HG02759 (cell line): ENCODE results near the gene DLGAP1.

Experiments
- ATAC-seq: cut with Tn5 transposase; IDR thresholded peaks from one replicate; pipeline ENCODE4 v1.9.1; 2021; ENCODE audit warnings: mild to moderate bottlenecking, moderate library complexity; ENCODE audit not compliant: unreplicated experiment

The DLGAP1 gene

DNA sequence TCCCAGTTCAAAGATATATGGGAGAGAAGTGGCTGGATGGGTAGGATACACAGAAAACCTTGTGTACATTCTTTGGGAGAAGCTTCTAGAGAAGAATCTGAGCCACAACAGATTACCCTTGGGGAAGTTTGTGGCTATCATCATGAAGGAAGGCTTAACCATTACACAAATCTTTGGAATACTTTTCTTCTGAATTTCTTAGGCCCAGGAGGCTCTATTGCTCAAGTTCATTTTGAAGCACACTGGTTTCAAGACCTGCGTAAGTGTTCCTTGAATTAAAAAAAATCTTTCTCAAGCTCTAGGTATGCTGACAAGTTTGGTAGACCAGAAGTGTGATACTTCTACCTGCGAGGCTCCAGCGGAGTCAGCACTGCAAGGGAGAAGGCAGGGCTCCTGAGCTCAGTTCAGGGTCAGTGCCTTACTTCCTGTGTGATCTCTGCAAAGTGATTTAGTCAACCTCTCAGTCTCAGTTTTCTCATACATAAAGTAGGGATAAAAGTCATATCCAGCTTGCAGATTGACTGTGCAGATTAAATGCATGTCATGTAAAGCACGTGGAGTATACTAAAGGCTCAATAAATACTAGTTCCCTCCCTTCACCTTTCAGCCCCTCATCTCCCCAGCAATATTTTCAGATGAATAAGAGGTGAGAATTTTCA is 438.6 kb downstream of the DLGAP1 start:
- ATAC-seq: no peak

DNA sequence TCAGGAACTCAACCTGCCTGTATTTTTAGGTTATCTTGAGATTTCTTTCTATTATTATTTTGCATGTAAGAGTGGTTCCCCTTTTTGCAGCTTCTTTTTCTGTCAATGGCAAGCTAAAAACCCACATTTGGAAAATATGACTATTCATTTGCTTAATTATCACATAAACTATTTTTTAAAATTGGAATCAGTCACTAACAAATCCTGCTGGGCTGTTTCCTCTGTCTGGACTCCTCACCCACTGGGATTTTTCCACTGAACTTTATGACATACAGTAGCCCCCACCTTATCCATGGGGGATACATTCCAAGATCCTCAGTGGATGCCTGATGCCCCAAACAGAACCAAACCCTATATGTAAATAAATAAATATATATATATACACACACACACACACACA is 447.3 kb downstream of the DLGAP1 start:
- ATAC-seq: no peak

DNA sequence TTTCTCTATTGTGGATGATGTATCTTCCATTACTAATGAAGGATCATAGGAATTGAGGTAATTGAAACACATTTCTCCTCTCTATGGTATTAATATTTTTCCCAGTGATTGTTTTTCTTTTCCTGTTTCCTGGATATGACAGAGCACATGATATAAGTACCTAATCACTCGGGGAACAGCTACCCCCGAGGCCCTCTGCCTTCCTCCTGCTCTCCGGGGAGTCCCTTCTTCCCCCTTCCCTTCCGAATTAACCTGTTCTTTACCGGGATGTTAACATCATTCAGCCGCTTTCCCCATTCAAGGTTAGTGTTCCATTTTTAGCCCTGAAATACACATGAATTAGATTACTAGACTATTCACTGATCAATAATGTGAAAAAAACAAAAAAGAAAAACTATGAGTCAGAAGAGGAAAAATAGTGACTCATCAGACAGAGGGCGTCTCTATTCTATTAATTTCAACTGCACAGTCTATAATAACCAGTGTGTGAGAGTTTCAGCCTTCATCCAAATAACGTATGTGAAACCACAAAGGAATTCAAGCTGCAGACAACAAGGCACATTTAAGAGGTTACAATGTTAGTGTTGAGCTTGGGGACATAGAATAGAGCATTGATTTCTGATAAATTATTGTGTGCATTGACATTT is 450.8 kb downstream of the DLGAP1 start:
- no peak for ATAC-seq

DNA sequence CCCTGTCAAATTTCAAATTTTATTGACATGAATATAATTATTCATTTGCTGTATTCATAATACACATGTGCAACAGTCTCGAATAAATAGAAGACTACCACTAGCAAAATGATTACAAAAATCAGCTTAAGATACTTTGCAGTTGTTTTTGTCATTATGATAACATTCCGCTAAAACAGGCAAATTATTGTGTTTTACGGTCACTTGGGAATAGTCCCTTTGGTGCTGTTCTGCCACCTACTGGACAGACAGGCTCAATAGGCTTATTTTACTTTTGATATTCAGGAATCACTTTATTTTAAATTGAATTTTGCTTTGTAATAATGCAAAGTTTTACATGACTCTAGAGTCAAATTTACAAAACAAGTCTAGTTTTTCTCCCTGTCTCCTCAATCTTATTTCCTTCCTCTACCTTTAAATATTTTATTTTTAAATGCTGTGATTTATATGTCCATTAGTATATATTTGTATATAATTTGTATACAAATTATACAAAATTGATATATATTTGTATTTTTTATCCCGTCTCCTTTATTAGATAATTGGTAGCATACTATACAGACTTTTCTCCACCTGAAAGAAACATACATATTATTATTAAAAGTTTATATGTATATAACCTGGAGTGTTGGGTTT is 456.3 kb downstream of the DLGAP1 start:
- no peak for ATAC-seq

DNA sequence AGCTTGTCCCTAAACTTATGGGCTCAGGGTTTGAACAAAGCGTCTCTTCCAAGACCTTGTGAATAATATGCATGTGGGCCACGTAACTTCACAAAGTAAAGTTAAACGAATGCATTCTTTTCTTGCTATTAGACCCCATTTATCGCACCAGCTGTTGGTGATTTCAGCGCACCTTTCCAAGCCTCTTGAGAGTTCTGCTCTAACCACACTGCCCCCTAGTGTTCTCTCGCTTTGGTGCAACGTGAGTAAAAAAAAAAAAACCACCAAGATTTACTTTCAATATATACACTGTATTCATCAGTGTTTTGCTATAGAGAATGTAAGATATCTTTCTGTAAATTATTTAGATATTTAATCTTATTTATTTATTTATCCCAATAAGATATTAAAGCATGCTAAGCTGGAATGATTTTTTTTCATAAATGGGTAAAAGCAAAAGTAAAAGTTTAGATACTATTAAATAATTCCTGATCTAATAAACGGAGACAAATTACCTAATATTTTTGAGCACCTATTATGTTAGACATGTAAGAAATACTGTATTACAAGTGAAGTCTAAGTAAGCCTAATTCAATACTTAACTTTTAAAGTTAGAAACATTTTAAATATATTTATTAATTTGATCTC is 459.5 kb downstream of the DLGAP1 start:
- peak; percentile 72 for ATAC-seq

DNA sequence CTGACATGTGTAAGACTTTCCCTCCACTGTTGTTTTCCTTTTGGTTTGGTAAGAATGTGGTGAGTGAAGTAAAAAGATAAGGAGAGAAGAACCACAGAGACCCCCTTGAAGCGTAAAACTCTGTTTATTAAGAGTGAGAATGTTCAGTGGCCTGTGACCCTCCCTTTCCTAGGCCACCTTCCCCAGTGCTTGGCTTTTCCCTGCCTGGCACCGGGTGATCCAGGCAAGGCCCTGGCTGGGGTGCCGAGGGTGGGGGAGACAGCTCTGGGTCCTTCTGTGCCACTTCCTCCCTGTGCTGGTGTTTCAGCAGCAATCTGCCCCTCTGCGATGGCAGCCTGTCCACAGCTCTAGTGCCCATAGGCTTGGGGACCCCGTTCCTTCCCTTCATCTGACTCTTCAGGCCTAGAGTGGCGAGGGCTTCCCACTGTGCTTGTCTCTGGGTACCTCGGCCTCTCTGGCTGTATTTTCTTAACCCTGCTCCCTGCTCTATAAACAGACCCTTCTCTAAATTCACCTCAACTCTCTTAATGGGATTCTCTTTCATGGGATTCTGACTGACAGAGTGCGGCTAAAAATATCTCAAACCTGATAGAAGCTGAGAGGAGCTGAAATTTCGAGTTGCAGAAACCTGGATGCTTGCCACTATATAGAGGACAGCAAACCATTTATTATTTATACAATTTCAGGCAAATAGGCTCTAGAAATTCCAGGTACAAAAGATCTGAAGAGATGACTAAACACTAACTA is 461.0 kb downstream of the DLGAP1 start:
- ATAC-seq: no peak

DNA sequence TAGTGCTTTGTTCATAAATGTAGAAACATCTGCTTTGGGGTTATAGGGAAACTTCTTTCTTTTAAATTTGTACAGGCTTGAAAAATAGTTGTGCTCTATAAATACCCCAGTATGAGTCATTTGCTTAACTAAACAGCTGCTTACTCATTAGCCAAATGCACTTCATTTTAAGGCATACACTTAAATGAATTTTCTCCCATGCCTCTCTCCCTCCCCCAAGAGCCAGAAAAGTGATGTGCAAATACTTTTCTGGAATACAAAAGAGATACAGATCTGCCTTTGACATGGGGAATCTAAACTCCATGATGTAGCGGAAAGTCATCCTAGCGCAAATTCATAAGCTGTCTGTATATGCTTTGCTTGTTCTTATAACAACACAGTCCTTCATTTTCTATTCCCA is 469.4 kb downstream of the DLGAP1 start:
- no peak for ATAC-seq

DNA sequence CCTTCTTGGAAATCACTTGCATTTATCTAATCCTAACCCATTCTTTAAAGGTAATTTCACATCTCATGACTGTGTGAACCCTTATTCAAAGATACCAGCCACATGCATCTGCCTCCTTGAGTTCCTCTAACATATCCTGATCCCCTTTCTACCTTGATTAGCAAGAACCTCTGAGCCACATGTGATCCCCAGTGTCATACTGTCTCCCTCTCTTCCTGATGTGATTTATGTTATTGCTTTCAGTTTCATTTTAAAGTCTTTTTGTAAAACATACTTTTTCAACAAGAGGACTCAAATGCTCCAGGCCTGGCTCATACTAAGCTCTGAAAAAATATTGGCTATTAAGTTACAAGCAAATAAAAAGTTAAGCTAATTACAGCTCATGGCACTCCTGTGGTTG is 470.1 kb downstream of the DLGAP1 start:
- ATAC-seq: no peak

DNA sequence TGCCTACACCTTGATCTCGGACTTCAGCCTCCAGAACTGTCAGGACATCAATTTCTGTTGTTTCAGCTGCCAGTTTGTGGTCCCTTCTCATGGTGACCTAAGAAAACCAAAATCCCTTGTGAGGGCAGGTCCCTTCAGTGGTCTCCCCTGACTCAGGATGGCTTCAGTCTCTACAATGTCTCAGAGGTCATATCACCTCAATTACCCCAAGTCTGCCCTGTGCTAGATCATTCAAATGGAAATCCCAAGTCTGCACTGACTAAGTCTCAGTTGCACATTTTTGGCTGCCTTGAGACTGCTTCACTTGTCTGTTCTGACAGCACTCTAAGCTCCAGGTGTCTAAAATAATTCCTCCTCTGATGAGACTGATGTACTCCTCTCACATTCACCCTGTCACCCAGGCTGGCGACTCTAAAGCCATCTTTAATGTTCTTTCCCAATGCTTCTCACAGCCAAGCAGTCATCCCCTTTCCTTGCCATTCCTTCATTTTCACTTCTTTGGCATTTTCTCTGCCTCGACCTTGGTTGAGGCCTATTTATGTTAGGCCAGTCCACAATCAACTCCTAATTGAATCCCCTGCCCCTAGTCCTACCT is 470.8 kb downstream of the DLGAP1 start:
- ATAC-seq: no peak

DNA sequence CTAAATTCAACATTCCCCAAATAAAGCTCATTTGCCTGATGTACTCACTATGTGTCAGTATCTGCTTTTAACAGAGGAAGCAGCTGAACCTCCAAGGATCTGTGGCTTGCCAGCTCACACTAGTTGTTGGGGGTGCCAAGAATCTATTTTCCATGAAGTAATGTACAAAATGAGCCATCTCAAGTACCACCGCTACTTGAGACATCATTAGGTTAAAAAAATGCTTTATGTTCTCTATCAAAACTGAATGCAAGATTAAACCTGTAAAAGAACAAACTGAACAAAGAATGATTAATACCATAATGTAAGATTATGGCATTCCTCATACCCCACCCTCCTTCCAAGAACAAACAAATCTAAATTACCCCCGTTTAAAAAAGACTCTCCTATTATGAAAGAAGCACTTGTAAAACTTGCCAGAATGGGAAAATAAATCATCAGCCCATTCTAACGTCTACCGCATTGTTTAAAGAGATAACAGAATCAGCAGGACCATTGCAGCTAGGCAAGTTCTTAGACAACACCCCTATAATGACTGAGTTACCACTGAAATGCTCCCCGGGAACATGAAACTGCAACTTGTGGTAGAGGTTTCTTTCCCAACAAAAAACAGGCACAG is 471.6 kb downstream of the DLGAP1 start:
- ATAC-seq: no peak

DNA sequence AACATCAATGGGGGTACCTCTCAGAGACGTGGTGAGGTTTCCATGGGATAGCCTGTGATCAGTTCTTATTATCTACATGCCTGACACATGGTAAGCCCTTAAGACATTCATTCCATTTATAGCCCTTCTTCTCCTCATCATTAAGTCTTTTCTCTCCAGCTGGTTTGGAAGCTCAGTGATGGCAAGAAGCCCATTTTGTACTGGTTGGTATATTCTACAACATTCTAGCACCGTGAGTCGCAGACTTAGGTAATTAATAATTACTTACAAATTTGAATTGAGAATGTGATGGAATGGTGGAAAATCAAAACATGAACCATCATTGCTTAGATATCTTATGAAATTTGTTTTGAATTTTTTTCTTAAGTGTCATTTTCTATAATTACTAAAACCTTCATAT is 472.6 kb downstream of the DLGAP1 start:
- no peak for ATAC-seq

DNA sequence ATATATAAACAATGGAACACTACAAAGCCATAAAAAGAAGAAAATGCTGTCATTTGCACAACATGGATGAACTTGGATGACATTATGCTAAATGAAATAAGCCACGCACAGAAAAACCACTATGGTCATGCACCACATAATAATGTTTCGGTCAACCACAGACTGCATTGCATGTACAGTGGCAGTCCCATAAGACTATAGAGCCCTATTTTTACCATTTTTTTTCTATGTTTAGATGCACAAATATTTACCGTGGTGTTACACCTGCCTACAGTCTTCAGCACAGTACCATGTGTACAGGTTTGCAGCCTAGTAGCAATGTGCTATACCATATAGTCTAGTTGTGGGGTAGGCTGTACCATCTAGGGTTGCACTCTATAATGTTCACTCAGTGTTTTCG is 476.1 kb downstream of the DLGAP1 start:
- no peak for ATAC-seq

DNA sequence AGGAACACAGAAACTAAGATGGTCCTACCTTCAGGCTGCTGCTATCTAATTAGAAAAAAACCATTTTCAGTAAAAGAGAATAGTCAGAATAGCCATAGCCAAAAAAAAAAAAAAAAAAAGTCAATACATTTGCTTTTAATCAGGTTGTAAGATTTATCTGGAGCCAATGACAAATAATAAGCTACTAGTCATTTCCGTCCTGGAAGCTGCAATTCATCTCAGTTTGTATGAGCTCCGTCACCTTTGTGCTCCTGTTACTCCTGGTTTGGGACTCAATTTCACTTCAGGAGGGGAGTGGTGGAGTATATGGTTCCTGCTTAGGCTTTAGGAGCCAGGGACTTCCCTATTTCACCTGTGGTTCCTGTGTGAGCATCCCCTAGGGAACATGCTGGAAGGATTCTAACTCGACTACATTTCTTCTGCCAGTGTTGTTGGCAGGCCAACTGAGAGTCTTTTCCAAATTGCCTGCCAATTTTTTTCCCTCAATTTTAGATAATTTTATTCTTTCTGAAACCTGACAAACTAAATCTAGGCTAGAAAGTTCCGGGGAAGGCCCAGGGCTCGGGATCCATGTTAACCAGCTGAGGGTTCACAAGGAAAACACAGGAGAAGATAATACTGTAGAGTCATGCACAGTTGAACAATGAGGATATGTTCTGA is 481.8 kb downstream of the DLGAP1 start:
- no peak for ATAC-seq

DNA sequence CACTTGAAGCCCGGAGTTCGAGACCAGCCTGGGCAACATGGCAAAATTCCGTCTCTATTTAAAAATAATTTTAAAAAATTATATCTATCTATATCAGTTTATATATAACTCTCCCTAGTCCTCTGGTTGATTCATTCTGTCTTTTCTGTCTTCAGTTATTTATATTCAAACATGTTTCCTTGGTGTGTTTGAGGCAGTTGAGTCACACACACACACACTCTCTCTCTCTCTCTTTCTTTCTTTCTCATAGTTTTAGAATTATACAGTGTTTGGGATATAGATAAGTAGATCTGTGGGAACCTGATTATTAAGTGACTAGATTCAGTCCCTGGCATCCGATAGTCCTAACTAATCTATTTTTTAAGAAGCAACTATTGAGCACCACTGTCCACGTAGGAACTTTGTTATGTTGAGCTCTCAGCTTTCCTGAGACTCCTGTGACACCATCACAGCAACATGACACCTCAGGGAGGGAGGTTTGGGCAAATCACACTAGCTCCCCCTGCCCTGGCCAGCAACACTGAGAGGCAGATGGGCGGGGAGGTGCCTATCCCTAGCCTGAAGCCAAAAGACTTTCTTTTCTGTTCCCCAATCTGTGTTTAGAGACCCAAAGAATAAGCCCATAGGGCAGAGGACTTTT is 482.7 kb downstream of the DLGAP1 start:
- ATAC-seq: no peak

DNA sequence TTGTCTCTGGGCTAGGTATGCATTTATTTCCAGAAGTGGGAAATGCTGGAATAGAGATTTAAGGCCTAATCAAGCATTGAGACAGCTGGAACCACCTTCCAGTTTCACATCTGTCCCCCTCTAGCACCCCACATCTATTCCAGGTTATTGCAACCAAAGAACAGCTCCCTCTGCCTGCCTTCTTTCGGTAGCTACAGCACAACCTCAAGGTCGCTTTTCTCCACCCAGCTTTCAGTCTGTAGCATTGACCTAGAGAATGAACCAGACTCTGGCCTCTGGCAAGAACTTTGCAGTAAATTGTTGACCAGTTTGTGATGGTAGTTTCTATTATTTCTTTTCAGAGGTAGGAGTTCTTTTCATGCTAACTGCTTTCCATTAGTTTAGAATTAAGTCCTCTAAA is 484.2 kb downstream of the DLGAP1 start:
- ATAC-seq: no peak

DNA sequence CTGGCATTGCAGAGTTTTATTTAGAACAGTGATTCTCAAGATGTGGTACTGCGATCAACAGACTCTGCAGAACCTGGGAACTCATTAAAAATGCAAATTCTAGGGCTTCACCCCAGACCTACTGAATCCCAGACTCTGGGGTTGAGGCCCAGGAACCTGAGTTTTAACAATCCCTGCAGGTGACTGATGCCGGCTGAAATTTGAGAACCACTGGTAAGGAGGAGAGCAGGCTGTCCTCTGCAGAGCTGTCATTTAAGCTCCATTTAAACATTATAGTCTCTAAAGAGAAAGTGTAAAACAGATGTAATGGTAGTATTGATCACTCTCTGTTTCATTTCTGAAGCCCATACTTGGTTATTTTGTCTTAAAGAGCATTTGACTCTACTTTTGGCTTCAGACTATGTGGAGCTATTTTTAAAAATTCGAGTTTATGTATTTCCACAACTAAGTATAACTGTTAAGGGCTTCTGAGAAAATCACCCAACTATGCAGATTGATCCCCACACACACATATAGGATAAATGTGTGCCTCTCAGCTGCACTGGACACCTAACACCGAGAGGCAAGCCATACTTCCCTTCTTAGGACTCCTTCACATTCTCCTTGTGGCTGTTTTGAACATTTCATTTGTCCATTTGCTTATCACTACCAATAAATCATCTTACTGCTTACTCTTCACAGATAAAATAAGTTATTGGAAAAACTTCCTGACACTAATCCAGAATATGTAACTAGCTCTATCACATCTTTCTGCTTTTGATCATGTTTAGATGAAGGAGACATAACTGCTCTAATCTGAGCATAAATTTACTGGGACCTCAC is 487.5 kb downstream of the DLGAP1 start:
- ATAC-seq: no peak

DNA sequence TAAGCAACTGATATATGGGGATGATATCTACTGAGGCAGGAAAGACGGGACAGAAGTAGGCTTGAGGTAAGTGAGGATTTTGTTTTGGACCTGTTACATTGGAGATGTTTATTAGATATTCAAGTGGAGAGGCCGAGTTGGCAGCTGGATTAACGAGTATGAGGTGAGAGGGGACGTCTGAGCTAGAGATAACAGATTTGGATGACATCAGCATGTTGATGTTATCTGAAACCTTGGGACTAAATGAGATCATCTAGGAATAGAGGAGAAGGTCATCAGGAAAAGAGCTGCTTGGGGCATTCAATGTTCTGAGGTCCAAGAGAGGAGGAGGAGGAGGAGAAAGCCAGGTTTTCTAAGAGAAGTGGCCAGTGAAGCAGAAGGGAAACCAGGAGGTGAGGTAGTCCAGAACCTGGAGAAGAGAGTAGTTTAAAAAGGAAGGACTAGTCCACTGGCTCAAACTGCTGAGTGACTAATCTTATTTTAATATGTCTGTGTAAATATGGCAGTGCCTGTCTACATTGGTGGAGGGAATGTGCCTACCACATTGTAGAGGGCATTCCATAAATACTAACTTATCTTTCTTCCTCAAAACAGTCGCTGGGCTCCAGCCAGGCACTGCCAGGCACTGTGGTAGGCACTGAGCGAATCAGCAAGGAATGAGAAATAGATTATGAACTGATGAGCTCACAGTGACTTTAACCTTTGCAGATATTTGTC is 488.3 kb downstream of the DLGAP1 start:
- ATAC-seq: no peak

DNA sequence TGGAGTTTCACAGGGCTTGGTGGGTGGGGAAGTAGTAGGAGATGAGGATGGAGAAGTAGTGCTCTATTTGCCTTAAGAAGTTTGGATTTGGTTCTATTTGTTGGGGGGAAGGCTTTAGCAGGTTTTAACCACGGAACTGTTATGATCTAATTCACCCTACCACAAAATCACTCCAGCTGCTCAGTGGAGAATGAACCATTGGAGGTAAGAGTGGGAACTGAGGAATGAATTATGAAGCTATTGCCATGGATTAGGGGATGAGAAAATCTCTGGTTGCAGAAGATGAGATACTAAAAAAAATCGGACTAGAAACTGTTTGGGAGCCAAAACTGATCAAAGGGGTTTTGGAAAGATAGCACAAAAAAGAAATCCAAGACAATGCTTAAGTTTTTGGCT is 488.9 kb downstream of the DLGAP1 start:
- ATAC-seq: no peak
